Measurements from ENCODE around the gene WNK1.
"Not testable (repeated sequence)": the region's sequence is repeated elsewhere in the genome, so short reads cannot be mapped to it uniquely, and the experiment has no call there.

Gene WNK1

DNA sequence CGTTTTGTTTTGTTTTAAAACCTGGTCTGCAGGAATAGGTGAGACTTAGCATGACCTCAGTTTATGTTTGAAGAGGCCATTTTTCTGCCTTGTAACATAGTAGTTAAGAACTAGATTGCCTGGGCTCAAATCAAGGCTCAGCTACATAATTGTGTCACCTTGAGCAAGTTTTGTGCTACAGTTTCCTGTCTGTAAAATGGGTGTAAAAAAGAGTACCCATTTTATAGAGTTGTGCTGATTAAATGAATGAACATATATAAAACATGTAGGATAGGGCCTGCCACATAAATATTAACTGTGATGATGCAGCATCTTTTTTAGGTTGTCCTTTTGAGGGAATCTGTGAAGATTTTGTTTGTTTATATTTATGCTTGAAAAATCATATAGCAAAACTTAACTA, 7.2 kb downstream of the WNK1 start:
- Histone ChIP-seq H3K27me3 (ENCODE audit: control insufficient read depth in 2 of 2, insufficient read depth in 2 of 2, low read length in 2 of 2) (no peaks in the 10 kb centered on the region), H3K27ac (ENCODE audit: low read depth in 2 of 2, low read length in 2 of 2) (no peak overlapping the region), H3K9me3 (ENCODE audit: control insufficient read depth in 2 of 2, low read length in 2 of 2) (no peaks in the 10 kb centered on the region), H3K36me3 (ENCODE audit: control insufficient read depth in 2 of 2, insufficient read depth in 2 of 2, low read length in 2 of 2) (peaks cover 3% of the 10 kb centered on the region in 2 donors), H3K4me3 (ENCODE audit: low read length in 2 of 2) (no peak overlapping the region), H3K9ac (ENCODE audit: low read depth in 1 of 2, low read length in 2 of 2) (no peak overlapping the region), H3K4me1 (ENCODE audit: control insufficient read depth in 2 of 2, insufficient read depth in 2 of 2, low read length in 2 of 2) (peaks cover 5 to 11% of the 10 kb centered on the region in 2 donors)

DNA sequence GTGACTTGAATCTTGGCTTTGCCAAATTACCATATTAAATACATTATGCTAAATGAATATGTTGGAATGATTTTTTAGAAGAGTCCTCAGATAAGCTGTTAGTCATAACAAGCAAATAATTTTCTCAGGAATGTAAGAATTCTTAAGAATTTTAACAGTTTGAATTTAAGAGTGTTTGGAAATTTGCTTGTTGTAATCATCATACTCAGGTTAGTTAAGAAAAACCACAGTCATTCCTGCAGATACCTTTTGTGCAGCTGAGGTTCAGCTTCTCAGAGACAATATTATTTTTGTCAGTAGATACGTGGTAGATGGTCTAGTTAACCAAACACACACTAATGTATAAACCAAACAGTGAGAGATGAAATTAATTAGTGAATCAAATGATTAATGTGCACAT, 8.9 kb downstream of the WNK1 start:
- Histone ChIP-seq H3K4me1 (ENCODE audit: control insufficient read depth in 2 of 2, insufficient read depth in 2 of 2, low read length in 2 of 2) (peaks cover 2 to 3% of the 10 kb centered on the region in 2 donors), H3K27me3 (ENCODE audit: control insufficient read depth in 2 of 2, insufficient read depth in 2 of 2, low read length in 2 of 2) (no peaks in the 10 kb centered on the region), H3K9ac (ENCODE audit: low read depth in 1 of 2, low read length in 2 of 2) (no peak overlapping the region), H3K4me3 (ENCODE audit: low read length in 2 of 2) (no peak overlapping the region), H3K27ac (ENCODE audit: low read depth in 2 of 2, low read length in 2 of 2) (no peak overlapping the region), H3K9me3 (ENCODE audit: control insufficient read depth in 2 of 2, low read length in 2 of 2) (no peaks in the 10 kb centered on the region), H3K36me3 (ENCODE audit: control insufficient read depth in 2 of 2, insufficient read depth in 2 of 2, low read length in 2 of 2) (peaks cover 3% of the 10 kb centered on the region in 2 donors)

DNA sequence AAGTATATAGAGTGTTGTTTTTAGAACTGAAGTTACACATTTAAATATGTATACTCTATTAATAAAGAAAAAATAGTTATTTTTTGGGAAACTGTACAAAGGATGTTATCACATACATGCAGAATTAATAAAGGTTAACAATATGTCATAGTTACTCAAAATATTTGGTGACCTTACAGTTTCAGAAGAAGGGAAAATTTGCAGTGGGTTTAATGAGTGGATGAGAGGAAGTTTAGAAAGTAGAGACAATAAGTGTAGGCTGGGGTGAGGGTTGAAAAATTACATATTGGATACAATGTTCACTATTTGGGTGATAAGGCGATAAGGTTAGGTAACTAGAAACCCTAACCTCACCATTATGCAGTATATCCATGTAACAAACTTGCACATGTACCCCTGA, 13.5 kb downstream of the WNK1 start:
- Histone ChIP-seq H3K4me3 (ENCODE audit: low read length in 2 of 2) (no peak overlapping the region), H3K4me1 (ENCODE audit: control insufficient read depth in 2 of 2, insufficient read depth in 2 of 2, low read length in 2 of 2) (no peaks in the 10 kb centered on the region), H3K27me3 (ENCODE audit: control insufficient read depth in 2 of 2, insufficient read depth in 2 of 2, low read length in 2 of 2) (no peaks in the 10 kb centered on the region), H3K9me3 (ENCODE audit: control insufficient read depth in 2 of 2, low read length in 2 of 2) (no peaks in the 10 kb centered on the region), H3K36me3 (ENCODE audit: control insufficient read depth in 2 of 2, insufficient read depth in 2 of 2, low read length in 2 of 2) (peaks cover 3% of the 10 kb centered on the region in 2 donors), H3K9ac (ENCODE audit: low read depth in 1 of 2, low read length in 2 of 2) (no peak overlapping the region), H3K27ac (ENCODE audit: low read depth in 2 of 2, low read length in 2 of 2) (no peak overlapping the region)

DNA sequence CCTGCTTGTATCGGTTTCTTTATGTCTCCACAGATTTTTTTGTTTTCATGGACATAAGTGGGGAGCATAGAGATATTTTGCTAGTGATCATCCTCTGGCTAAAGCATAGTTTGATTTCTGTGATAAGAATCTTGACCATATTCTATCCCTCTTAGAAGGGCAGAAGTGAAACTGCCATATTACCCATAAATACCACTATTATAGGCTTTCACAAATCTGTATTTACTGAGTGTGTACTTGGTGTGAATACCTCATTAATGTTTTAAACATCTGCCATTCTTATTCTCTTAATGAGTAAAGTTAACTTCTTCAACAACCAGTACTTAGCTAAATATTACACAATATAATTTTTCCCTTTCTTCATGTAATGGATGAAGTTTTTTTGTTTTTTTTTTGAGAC, 16.1 kb downstream of the WNK1 start:
- H3K36me3 ChIP-seq (ENCODE audit: control insufficient read depth in 2 of 2, insufficient read depth in 2 of 2, low read length in 2 of 2) = no peaks in the 10 kb centered on the region
- no peak overlapping the region for H3K4me3 ChIP-seq (ENCODE audit: low read length in 2 of 2)
- no peak overlapping the region for H3K9ac ChIP-seq (ENCODE audit: low read depth in 1 of 2, low read length in 2 of 2)
- H3K9me3 ChIP-seq (ENCODE audit: control insufficient read depth in 2 of 2, low read length in 2 of 2) = no peaks in the 10 kb centered on the region
- H3K27ac ChIP-seq (ENCODE audit: low read depth in 2 of 2, low read length in 2 of 2) = no peak overlapping the region
- H3K4me1 ChIP-seq (ENCODE audit: control insufficient read depth in 2 of 2, insufficient read depth in 2 of 2, low read length in 2 of 2) = peaks cover 2 to 4% of the 10 kb centered on the region in 2 donors
- H3K27me3 ChIP-seq (ENCODE audit: control insufficient read depth in 2 of 2, insufficient read depth in 2 of 2, low read length in 2 of 2) = no peaks in the 10 kb centered on the region

DNA sequence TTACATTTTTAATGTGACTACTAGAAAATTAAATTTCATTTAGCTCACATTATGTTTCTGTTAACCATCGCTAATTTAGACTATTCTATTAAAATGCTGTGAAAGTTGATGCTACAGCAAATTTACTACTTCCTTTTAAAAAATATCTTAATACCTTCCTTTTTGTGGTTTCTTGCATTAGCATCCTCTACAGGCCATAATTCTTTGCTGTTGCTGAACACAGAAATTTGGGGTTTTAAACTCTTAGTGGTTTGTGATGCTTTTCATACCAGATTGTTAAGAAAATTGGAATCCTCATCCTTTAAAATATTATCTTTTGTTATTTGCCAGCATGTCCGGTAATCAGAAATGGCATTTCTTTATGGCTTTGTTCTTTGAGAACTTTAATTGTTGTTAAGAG, 18.1 kb downstream of the WNK1 start:
- Histone ChIP-seq H3K27ac (ENCODE audit: low read depth in 2 of 2, low read length in 2 of 2) (no peak overlapping the region), H3K9me3 (ENCODE audit: control insufficient read depth in 2 of 2, low read length in 2 of 2) (no peaks in the 10 kb centered on the region), H3K4me3 (ENCODE audit: low read length in 2 of 2) (no peak overlapping the region), H3K36me3 (ENCODE audit: control insufficient read depth in 2 of 2, insufficient read depth in 2 of 2, low read length in 2 of 2) (no peaks in the 10 kb centered on the region), H3K27me3 (ENCODE audit: control insufficient read depth in 2 of 2, insufficient read depth in 2 of 2, low read length in 2 of 2) (no peaks in the 10 kb centered on the region), H3K9ac (ENCODE audit: low read depth in 1 of 2, low read length in 2 of 2) (no peak overlapping the region), H3K4me1 (ENCODE audit: control insufficient read depth in 2 of 2, insufficient read depth in 2 of 2, low read length in 2 of 2) (peaks cover 2 to 4% of the 10 kb centered on the region in 2 donors)

DNA sequence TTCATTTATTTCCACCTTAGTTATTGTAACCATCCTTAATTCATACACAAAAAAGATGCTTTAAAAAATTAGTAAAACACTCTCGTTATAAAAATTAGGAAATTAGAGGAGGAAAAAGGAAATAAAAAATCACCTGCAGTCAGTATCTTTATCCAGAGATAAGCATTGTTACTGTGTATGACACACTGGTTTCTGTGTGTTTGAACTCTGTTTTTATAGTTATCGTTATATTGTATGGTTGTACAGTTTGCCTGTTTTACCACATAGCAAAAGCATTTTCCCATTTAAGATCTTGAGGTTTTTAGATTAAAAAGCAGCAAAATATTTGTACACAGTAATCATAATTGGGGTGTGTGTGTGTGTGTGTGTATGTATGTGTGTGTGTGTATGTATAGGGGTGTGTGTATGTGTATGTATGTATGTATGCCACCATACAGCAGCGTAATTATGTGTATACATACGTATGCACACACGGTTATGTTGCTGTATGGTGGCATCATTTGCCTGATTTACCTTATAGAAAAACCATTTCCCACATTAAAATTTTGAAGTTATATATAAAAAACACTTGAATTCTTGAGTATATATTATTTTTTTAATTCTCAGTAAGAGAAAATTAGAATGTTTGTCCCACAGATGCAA, 19.8 kb downstream of the WNK1 start:
- Histone ChIP-seq H3K4me1 (ENCODE audit: control insufficient read depth in 2 of 2, insufficient read depth in 2 of 2, low read length in 2 of 2) (peaks cover 2 to 4% of the 10 kb centered on the region in 2 donors), H3K9me3 (ENCODE audit: control insufficient read depth in 2 of 2, low read length in 2 of 2) (no peaks in the 10 kb centered on the region), H3K27me3 (ENCODE audit: control insufficient read depth in 2 of 2, insufficient read depth in 2 of 2, low read length in 2 of 2) (no peaks in the 10 kb centered on the region), H3K27ac (ENCODE audit: low read depth in 2 of 2, low read length in 2 of 2) (no peak overlapping the region), H3K36me3 (ENCODE audit: control insufficient read depth in 2 of 2, insufficient read depth in 2 of 2, low read length in 2 of 2) (no peaks in the 10 kb centered on the region), H3K9ac (ENCODE audit: low read depth in 1 of 2, low read length in 2 of 2) (peak overlapping the region in 1 of 2 donors; percentile 4), H3K4me3 (ENCODE audit: low read length in 2 of 2) (no peak overlapping the region)

DNA sequence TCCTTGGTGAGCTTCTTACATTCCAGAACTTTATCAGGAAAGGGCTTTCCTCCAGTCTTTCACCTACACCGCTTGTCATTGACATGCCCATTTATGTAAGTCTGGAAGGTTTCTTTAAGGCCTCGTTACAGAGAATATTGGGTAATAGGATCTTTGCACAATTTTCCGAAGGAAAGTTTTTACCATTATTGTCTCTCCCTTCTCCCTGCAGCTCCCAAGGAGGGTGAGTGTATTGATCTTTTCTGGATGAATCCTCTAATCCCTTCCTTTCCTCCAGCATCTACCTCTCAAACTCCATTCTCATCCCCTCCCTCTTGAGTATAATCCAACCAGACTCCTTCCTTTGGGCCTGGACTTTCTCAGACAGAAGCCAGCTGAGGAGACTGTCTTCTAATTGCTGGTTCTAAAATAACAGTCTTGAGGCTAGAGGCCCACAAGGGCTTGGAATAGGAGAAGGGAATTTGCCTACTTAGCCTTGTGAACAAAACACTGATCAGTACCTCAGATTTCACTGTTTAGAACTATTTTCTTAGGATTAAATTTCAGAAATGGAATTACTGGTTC, 21.8 kb downstream of the WNK1 start:
- Histone ChIP-seq H3K9me3 (ENCODE audit: control insufficient read depth in 2 of 2, low read length in 2 of 2) (no peaks in the 10 kb centered on the region), H3K4me1 (ENCODE audit: control insufficient read depth in 2 of 2, insufficient read depth in 2 of 2, low read length in 2 of 2) (peaks cover 2 to 4% of the 10 kb centered on the region in 2 donors), H3K9ac (ENCODE audit: low read depth in 1 of 2, low read length in 2 of 2) (no peak overlapping the region), H3K27ac (ENCODE audit: low read depth in 2 of 2, low read length in 2 of 2) (no peak overlapping the region), H3K4me3 (ENCODE audit: low read length in 2 of 2) (no peak overlapping the region), H3K36me3 (ENCODE audit: control insufficient read depth in 2 of 2, insufficient read depth in 2 of 2, low read length in 2 of 2) (no peaks in the 10 kb centered on the region), H3K27me3 (ENCODE audit: control insufficient read depth in 2 of 2, insufficient read depth in 2 of 2, low read length in 2 of 2) (no peaks in the 10 kb centered on the region)

DNA sequence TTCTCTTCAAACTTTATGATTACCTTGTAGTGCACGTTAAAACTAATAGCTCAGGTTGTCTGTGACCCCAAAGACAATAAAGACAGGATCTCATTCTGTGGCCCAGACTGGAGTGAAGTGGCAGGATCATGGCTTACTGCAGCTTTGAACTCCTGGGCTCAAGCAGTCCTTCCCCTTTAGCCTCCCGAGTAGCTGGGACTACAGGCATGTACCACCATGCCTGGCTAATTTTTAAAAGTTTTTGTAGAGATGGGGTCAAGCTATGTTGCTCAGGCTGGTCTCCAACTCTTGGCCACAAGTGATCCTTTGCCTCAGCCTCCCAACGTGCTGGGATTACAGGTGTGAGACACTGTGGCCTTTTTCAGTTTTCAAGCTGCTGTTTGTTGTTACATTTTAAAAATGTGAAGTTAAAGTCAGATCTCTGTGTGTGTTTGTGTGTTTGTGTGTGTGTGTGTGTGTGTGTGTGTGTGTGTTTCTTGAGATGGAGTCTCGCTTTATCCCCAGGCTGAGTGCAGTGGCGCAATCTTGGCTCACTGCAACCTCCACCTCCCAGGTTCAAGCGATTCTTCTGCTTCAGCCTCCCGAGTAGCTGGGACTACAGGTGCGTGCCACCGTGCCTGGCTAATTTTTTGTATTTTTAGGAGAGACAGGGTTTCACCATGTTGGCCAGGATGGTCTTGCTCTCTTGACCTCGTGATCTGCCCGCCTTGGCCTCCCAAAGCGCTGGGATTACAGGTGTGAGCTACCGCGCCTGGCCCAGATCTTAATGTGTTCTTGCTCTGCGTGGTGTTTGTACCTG, 23.8 kb downstream of the WNK1 start:
- H3K9ac ChIP-seq (ENCODE audit: low read depth in 1 of 2, low read length in 2 of 2); H3K27ac ChIP-seq (ENCODE audit: low read depth in 2 of 2, low read length in 2 of 2); H3K36me3 ChIP-seq (ENCODE audit: control insufficient read depth in 2 of 2, insufficient read depth in 2 of 2, low read length in 2 of 2); H3K4me3 ChIP-seq (ENCODE audit: low read length in 2 of 2); H3K27me3 ChIP-seq (ENCODE audit: control insufficient read depth in 2 of 2, insufficient read depth in 2 of 2, low read length in 2 of 2); H3K9me3 ChIP-seq (ENCODE audit: control insufficient read depth in 2 of 2, low read length in 2 of 2); H3K4me1 ChIP-seq (ENCODE audit: control insufficient read depth in 2 of 2, insufficient read depth in 2 of 2, low read length in 2 of 2): not testable (repeated sequence)

DNA sequence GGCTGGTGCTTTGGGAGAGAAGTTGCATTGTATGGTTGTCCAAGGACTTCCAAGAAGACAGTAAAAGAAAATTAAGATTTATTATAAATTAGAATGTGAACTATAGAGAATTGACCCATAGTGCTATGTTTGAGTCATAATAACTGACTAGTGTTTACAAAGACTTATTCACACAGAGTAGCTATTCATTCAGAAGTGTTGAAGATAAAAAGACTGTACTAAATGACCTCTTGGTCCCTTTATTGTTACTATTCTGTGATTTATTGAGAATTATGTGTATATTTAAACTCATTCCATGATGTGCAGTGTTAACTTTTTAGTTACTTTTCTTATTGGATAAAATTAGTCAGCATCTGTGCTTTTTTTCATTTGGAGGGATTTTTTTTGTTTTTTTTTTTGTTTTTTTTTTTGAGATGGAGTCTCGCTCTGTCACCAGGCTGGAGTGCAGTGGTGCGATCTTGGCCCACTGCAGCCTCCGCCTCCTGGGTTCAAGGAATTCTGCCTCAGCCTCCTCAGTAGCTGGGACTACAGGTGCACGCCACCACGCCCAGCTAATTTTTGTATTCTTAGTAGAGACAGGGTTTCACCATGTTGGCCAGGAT, 24.5 kb downstream of the WNK1 start:
- H3K36me3 ChIP-seq (ENCODE audit: control insufficient read depth in 2 of 2, insufficient read depth in 2 of 2, low read length in 2 of 2); H3K4me1 ChIP-seq (ENCODE audit: control insufficient read depth in 2 of 2, insufficient read depth in 2 of 2, low read length in 2 of 2); H3K9me3 ChIP-seq (ENCODE audit: control insufficient read depth in 2 of 2, low read length in 2 of 2); H3K9ac ChIP-seq (ENCODE audit: low read depth in 1 of 2, low read length in 2 of 2); H3K4me3 ChIP-seq (ENCODE audit: low read length in 2 of 2); H3K27ac ChIP-seq (ENCODE audit: low read depth in 2 of 2, low read length in 2 of 2); H3K27me3 ChIP-seq (ENCODE audit: control insufficient read depth in 2 of 2, insufficient read depth in 2 of 2, low read length in 2 of 2): not testable (repeated sequence)

DNA sequence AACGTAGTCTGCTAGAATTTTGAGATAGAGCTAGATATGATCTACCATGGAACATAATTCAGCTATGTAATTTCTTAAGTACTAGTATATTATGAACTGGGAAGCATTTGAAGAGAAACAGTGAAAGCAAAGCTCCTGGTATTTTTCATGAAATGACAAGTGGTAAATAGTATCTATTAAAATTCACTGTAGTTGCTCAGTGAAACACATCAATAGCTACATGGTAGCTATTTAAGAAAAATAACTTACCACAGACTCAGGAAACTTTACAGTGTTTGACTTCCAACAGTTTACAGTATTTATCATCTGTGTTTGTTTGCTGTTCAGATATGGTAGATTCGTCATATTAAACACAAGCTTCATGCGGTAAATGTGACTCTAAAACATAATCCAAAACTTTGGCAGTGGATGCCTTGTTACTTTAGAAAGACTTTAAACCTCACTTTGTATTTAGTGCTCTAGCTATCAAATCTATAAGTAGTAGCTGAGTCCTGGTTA, 25.2 kb downstream of the WNK1 start:
- Histone ChIP-seq H3K4me1 (ENCODE audit: control insufficient read depth in 2 of 2, insufficient read depth in 2 of 2, low read length in 2 of 2) (peaks cover under 1 to 4% of the 10 kb centered on the region in 2 donors), H3K9ac (ENCODE audit: low read depth in 1 of 2, low read length in 2 of 2) (no peak overlapping the region), H3K4me3 (ENCODE audit: low read length in 2 of 2) (no peak overlapping the region), H3K9me3 (ENCODE audit: control insufficient read depth in 2 of 2, low read length in 2 of 2) (no peaks in the 10 kb centered on the region), H3K27me3 (ENCODE audit: control insufficient read depth in 2 of 2, insufficient read depth in 2 of 2, low read length in 2 of 2) (no peaks in the 10 kb centered on the region), H3K36me3 (ENCODE audit: control insufficient read depth in 2 of 2, insufficient read depth in 2 of 2, low read length in 2 of 2) (no peaks in the 10 kb centered on the region), H3K27ac (ENCODE audit: low read depth in 2 of 2, low read length in 2 of 2) (no peak overlapping the region)
